ENCODE measurements around the gene MED28. TPM values are rescaled to one million over a fixed set of nuclear protein-coding genes. Genes with fewer than 3 reads are reported as not detected.
"Not testable (repeated sequence)": the region's sequence is repeated elsewhere in the genome, so short reads cannot be mapped to it uniquely, and the experiment has no call there.

Gene MED28, protein sequence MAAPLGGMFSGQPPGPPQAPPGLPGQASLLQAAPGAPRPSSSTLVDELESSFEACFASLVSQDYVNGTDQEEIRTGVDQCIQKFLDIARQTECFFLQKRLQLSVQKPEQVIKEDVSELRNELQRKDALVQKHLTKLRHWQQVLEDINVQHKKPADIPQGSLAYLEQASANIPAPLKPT
- 10 to 100 TPM; 22.0 to 64.9 (median 28.7) TPM for total RNA-seq

DNA sequence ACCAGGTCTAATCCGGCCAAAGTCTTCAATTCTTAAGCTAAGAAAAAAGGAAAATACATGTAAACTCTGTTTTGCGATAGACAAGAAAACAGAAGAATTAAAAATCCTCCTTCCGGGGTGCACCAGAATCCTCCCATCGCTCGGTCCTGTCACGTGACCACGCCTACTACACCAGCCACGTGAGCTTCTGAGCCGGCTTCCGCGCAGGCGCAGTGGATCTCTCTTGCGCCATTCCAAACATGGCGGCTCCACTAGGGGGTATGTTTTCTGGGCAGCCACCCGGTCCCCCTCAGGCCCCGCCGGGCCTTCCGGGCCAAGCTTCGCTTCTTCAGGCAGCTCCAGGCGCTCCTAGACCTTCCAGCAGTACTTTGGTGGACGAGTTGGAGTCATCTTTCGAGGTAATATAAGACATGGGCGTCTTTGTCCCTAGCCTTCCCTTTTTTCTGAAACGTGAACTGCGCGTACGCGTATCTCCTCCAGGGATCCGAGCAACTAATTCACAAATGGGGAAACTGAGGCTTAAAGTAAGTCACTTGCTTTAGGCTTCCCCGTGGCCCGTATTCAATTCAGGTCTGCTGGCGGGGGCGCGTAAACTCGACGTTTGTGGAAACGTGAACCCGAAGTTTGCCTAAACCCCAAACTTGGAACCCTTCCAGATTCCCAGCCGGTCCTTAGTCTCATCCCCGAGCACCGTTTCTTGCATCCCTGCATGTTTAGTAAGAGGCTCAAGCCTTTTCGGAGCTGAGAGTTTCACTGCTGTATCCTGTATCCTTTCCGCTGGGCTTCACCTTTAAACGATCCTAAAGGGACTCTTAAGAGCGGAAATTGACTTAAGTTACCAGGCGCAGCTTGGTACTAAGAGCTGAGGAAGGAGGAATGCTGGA, at the start of gene MED28:
Gene MED28 (plus strand): TSS at position 226 of the 884 bp plus-strand sequence. CDS start 14 bp downstream, at position 240.
- TF ChIP-seq POLR2A (IDR thresholded peaks at IDR 0.05): peak; percentile 76 to 86
- TF ChIP-seq, protein P1, sequence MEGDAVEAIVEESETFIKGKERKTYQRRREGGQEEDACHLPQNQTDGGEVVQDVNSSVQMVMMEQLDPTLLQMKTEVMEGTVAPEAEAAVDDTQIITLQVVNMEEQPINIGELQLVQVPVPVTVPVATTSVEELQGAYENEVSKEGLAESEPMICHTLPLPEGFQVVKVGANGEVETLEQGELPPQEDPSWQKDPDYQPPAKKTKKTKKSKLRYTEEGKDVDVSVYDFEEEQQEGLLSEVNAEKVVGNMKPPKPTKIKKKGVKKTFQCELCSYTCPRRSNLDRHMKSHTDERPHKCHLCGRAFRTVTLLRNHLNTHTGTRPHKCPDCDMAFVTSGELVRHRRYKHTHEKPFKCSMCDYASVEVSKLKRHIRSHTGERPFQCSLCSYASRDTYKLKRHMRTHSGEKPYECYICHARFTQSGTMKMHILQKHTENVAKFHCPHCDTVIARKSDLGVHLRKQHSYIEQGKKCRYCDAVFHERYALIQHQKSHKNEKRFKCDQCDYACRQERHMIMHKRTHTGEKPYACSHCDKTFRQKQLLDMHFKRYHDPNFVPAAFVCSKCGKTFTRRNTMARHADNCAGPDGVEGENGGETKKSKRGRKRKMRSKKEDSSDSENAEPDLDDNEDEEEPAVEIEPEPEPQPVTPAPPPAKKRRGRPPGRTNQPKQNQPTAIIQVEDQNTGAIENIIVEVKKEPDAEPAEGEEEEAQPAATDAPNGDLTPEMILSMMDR (IDR thresholded peaks at IDR 0.05): peak in 1 of 4 experiments; percentile 25
- Histone ChIP-seq H3K36me3 (no peaks in the 10 kb centered on the region), H3K4me3 (peak within 1 kb of the TSS; percentile 88 to 91), H3K9me3 (no peaks in the 10 kb centered on the region), H3K27ac (peak within 1 kb of the TSS; percentile 87 to 88), H3K4me1 (peaks cover 0 to 14% of the 10 kb centered on the region in 2 donors), H3K27me3 (no peaks in the 10 kb centered on the region)
- peak; percentile 94 to 97 for DNase-seq
- intact Hi-C loops (cut with DNase I; ENCODE audit: low total_unique reads): loop anchor here (5.0 kb wide), 1 partner anchor 37 kb away; the partner anchor contains the start of gene LAP3

DNA sequence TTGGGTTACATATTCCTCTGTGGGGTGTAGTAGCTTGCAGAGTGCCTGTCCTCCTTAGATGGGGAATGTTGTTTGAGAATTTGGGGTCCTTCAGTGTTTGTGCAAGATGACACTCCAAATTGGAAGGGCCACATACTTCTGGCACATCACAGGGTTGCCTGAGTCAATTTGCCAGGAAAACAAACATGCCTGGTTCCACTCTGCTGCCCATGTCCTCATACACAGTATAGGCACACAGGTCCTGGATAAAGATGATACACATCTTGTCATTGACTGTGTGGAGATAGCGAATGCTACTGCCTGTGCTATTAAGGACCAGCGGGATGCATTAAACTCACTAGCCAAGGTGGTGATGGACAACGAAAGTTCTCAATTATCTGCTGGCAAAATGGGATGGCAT, 48.6 kb upstream of the MED28 start:
- TF ChIP-seq POLR2A (IDR thresholded peaks at IDR 0.05): no peak
- TF ChIP-seq, protein P1 (IDR thresholded peaks at IDR 0.05): no peak
- no peaks in the 10 kb centered on the region for H3K27me3 ChIP-seq
- no peak overlapping the region for H3K27ac ChIP-seq
- DNase-seq: no peak
- intact Hi-C loops (cut with DNase I; ENCODE audit: low total_unique reads): no loop called here
- no peaks in the 10 kb centered on the region for H3K36me3 ChIP-seq
- H3K9me3 ChIP-seq: no peaks in the 10 kb centered on the region
- H3K4me3 ChIP-seq: no peak overlapping the region
- H3K4me1 ChIP-seq: no peaks in the 10 kb centered on the region

DNA sequence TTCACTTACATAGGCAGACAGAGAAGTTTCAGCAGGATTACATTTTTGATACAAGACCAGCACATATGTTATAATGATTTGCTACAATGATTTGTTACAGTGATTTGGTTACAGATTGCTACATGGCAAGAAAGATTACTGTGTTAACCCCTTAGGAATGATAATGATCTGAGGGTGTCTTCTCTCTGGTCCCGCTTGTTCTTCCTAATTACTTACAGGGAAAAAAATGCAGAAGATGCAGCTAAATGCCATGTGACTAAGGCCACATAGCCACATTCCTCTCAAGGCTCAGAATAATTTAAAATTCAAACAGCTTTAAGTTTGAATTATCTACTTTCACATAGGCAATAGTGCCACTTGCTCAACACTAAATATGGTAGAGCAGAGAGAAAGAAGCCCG, 47.2 kb upstream of the MED28 start:
- H3K36me3 ChIP-seq: no peaks in the 10 kb centered on the region
- H3K4me3 ChIP-seq: no peak overlapping the region
- no peaks in the 10 kb centered on the region for H3K4me1 ChIP-seq
- H3K27me3 ChIP-seq: no peaks in the 10 kb centered on the region
- H3K9me3 ChIP-seq: no peaks in the 10 kb centered on the region
- no peak for DNase-seq
- H3K27ac ChIP-seq: no peak overlapping the region
- intact Hi-C loops (cut with DNase I; ENCODE audit: low total_unique reads): no loop called here
- TF ChIP-seq POLR2A (IDR thresholded peaks at IDR 0.05): no peak
- TF ChIP-seq, protein P1 (IDR thresholded peaks at IDR 0.05): no peak

DNA sequence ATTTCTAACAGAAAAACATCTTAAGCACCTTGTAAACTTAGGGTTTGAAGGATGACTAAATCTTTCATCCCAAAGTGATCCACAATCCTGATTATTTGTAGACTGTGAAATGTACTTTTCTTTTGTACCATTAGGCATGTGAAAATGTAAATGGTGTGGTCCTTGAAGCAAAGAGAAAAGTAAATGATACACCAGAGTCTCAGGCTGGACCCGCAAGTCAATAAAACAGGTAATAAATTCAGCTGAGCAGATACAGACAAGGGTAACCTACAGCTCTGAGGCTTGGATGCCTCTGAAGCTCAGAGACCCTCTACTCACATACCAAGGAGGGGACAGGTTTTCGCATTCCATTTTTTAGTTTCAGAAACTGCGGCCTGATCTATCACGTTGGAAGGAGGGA, 40.2 kb upstream of the MED28 start:
- Histone ChIP-seq H3K36me3 (no peaks in the 10 kb centered on the region), H3K27me3 (no peaks in the 10 kb centered on the region), H3K4me3 (no peak overlapping the region), H3K27ac (no peak overlapping the region), H3K4me1 (no peaks in the 10 kb centered on the region), H3K9me3 (no peaks in the 10 kb centered on the region)
- no peak for DNase-seq
- TF ChIP-seq POLR2A (IDR thresholded peaks at IDR 0.05): no peak
- TF ChIP-seq, protein P1 (IDR thresholded peaks at IDR 0.05): no peak
- intact Hi-C loops (cut with DNase I; ENCODE audit: low total_unique reads): no loop called here

DNA sequence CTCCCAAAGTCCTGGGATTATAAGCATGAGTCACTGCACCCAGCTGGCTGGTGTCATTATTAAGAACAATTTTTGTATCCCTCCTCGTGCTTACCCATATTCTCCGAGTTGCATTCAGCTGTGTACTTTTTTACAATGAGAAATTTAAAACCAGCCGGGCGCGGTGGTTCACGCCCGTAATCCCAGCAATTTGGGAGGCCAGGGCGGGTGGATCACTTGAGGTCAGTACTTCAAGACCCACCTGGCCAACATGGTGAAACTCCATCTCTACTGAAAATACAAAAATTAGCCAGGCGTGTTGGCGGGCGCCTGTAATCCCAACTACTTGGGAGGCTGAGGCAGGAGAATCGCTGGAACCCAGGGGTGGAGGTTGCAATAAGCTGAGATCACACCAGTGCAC, 39.3 kb upstream of the MED28 start:
- H3K9me3 ChIP-seq, H3K27ac ChIP-seq, DNase-seq, H3K36me3 ChIP-seq, H3K27me3 ChIP-seq, H3K4me3 ChIP-seq, H3K4me1 ChIP-seq: not testable (repeated sequence)
- intact Hi-C loops (cut with DNase I; ENCODE audit: low total_unique reads): loop anchor here (5.0 kb wide), 1 partner anchor 37 kb away; the partner anchor contains the start of gene MED28
